GM12878 (cell line): ENCODE measurements around the gene CASTOR1. TPM values are rescaled to one million over a fixed set of nuclear protein-coding genes. Genes with fewer than 3 reads are reported as not detected.

Experiments used
- ATAC-seq: fragments of 200-7000 bp; cut with Tn5 transposase; 3 replicates; pipeline ENCODE4 v1.9.1; 2020; ENCODE audit warnings: mild to moderate bottlenecking, moderate library complexity
- BruUV-seq: library from RNA; stranded (reverse); fragments of 400-500 nt; replicated peaks from 2 replicates; lab custom pipeline; 2021; lab: Mats Ljungman, UMichigan
- CTCF ChIA-PET: fragments of 300-600 bp; sonication (Branson Sonifier 250); formaldehyde crosslinking; extraction: SDS; loops from one replicate; lab custom pipeline; 2021; ENCODE audit warnings: inconsistent platforms; lab: Yijun Ruan, JAX
- POLR2A ChIA-PET: fragments of 350-600 bp; formaldehyde crosslinking; extraction: SDS; loops from one replicate; lab custom pipeline; 2021; ENCODE audit warnings: inconsistent platforms; lab: Charles Lee
- RAD21 ChIA-PET: fragments of 300-600 bp; sonication (Branson Sonifier 250); formaldehyde crosslinking; loops from one replicate; lab custom pipeline; 2023; ENCODE audit warnings: antibody characterized with exemption; ENCODE audit not compliant: unreplicated experiment; lab: Charles Lee
- SMC1A ChIA-PET: fragments of 300-600 bp; sonication (Branson Sonifier 250); formaldehyde crosslinking; loops from one replicate; lab custom pipeline; 2023; ENCODE audit not compliant: unreplicated experiment, uncharacterized antibody; lab: Charles Lee
- DNase-seq: peaks from one replicate; pipeline ENCODE4 v3.0.0-alpha.2; 2011; ENCODE audit warnings: low read depth, low spot score
- FAIRE-seq: peaks from 3 replicates; lab custom pipeline; 2011; peaks lifted over from hg19 to GRCh38; lab: Jason Lieb, UNC
- H2AFZ ChIP-seq: 2 replicates; pipeline ENCODE4 v1.6.0; 2011; ENCODE audit warnings: low read depth, low read length, control low read depth; ENCODE audit not compliant: control insufficient read depth
- H3K27ac ChIP-seq: 2 replicates; pipeline ENCODE4 v1.5.1; 2011; ENCODE audit warnings: control low read depth; ENCODE audit not compliant: control insufficient read depth, insufficient read depth
- H3K27me3 ChIP-seq, 2 experiments: replicated peaks in 1 of 2; 2 replicates each; pipeline versions ENCODE4 v1.6.0 to v1.6.1; 2011; ENCODE audit warnings: low read length in 1 of 2; ENCODE audit not compliant: control insufficient read depth in 2 of 2, insufficient read depth in 2 of 2
- H3K36me3 ChIP-seq, 2 experiments: 2 replicates each; pipeline ENCODE4 v1.5.1; 2011; ENCODE audit warnings: low read length in 1 of 2; ENCODE audit not compliant: control insufficient read depth in 2 of 2, insufficient read depth in 2 of 2
- H3K4me1 ChIP-seq: 2 replicates; pipeline ENCODE4 v1.6.1; 2011; ENCODE audit warnings: mild to moderate bottlenecking, low read length, moderate library complexity, mixed read lengths; ENCODE audit not compliant: control insufficient read depth, insufficient read depth
- H3K4me2 ChIP-seq: 2 replicates; pipeline ENCODE4 v1.6.0; 2011; ENCODE audit warnings: control low read depth; ENCODE audit not compliant: control insufficient read depth, insufficient read depth
- H3K4me3 ChIP-seq: fragments of 200-600 bp; sonication (generic); 2 replicates; pipeline ENCODE4 v1.5.1; 2016
- H3K79me2 ChIP-seq: 2 replicates; pipeline ENCODE4 v1.6.0; 2011; ENCODE audit warnings: low read length; ENCODE audit not compliant: control insufficient read depth, insufficient read depth
- H3K9ac ChIP-seq: 2 replicates; pipeline ENCODE4 v1.8.0; 2011; ENCODE audit warnings: low read length, control low read depth, mixed read lengths; ENCODE audit not compliant: control insufficient read depth, insufficient read depth
- H3K9me3 ChIP-seq: replicated peaks from 3 replicates; pipeline ENCODE4 v1.5.1; 2011; ENCODE audit warnings: mild to moderate bottlenecking, low read length; ENCODE audit not compliant: control insufficient read depth, insufficient read depth
- H4K20me1 ChIP-seq: 2 replicates; pipeline ENCODE4 v1.6.0; 2011; ENCODE audit not compliant: control insufficient read depth, insufficient read depth
- ASH2L ChIP-seq: fragments of 300-600, 200-600 bp; sonication (generic); IDR thresholded peaks from 2 replicates; pipeline ENCODE4 v1.6.1; 2017; ENCODE audit warnings: low read depth, mild to moderate bottlenecking, borderline replicate concordance
- E2F4 ChIP-seq: IDR thresholded peaks from 2 replicates; pipeline ENCODE4 v1.6.1; 2012; ENCODE audit warnings: low read depth, low read length, improper control_type of control experiment
- EGR1 ChIP-seq, 2 experiments: IDR thresholded peaks; 1 replicate in 1 of 2; 2 replicates in 1 of 2; pipeline ENCODE4 v1.6.1; 2011 to 2012; ENCODE audit warnings: low read depth in 2 of 2, low read length in 2 of 2, borderline replicate concordance in 1 of 2, mild to moderate bottlenecking in 1 of 2, moderate library complexity in 1 of 2
- GATAD2B ChIP-seq: fragments of 450-650 bp; conservative IDR thresholded peaks from 2 replicates; pipeline ENCODE4 v1.6.1; 2017; ENCODE audit warnings: low read depth, mild to moderate bottlenecking, moderate library complexity
- HCFC1 ChIP-seq: fragments of 150-350 bp; IDR thresholded peaks from 2 replicates; pipeline ENCODE4 v1.6.1; 2014; ENCODE audit warnings: low read length
- IKZF2 ChIP-seq, 2 experiments: fragments of 450-650 bp; IDR thresholded peaks; 2 replicates each; pipeline ENCODE4 v1.6.1; 2017; ENCODE audit warnings: mild to moderate bottlenecking in 2 of 2, moderate library complexity in 2 of 2
- IRF4 ChIP-seq: IDR thresholded peaks from 2 replicates; pipeline ENCODE4 v1.6.1; 2011; ENCODE audit warnings: low read depth, low read length
- MXI1 ChIP-seq: fragments of 150-350 bp; IDR thresholded peaks from 2 replicates; pipeline ENCODE4 v1.6.1; 2011; ENCODE audit warnings: low read depth, mild to moderate bottlenecking, inconsistent platforms, low read length, improper control_type of control experiment
- NR2F1 ChIP-seq: fragments of 450-650 bp; conservative IDR thresholded peaks from 2 replicates; pipeline ENCODE4 v1.6.1; 2017; ENCODE audit warnings: mild to moderate bottlenecking
- SRF ChIP-seq, 2 experiments: IDR thresholded peaks; 2 replicates each; pipeline ENCODE4 v1.6.1; 2011; ENCODE audit warnings: low read depth in 2 of 2, low read length in 2 of 2, mild to moderate bottlenecking in 1 of 2, moderate library complexity in 1 of 2
- SUZ12 ChIP-seq: fragments of 200-600 bp; sonication (generic); IDR thresholded peaks from one replicate; pipeline ENCODE4 v1.6.1; 2018; ENCODE audit warnings: antibody characterized with exemption, mild to moderate bottlenecking; ENCODE audit not compliant: unreplicated experiment
- TCF3 ChIP-seq: IDR thresholded peaks from 2 replicates; pipeline ENCODE4 v1.6.1; 2012; ENCODE audit warnings: low read depth, mild to moderate bottlenecking, low read length, borderline replicate concordance; ENCODE audit not compliant: insufficient read depth
- ZNF24 ChIP-seq: fragments of 450-650 bp; IDR thresholded peaks from 2 replicates; pipeline ENCODE4 v1.6.1; 2017; ENCODE audit warnings: antibody characterized with exemption, mild to moderate bottlenecking
- ZNF384 ChIP-seq: IDR thresholded peaks from 2 replicates; pipeline ENCODE4 v1.6.1; 2012; ENCODE audit warnings: low read depth, mild to moderate bottlenecking, low read length, improper control_type of control experiment, borderline replicate concordance
- WGBS: methylation state at CpG from one replicate; pipeline ENCODE4 v1.1.6; 2016; ENCODE audit warnings: low lambda C conversion rate; ENCODE audit not compliant: insufficient replicate concordance, insufficient coverage; ENCODE audit errors: missing lambda C conversion rate; 5-methylcytosine and 5-hydroxymethylcytosine counted together
- in situ Hi-C: fragments of 300-500 bp; cut with MboI; formaldehyde crosslinking; loops from 9 replicates; pipeline ENCODE4 v1.14.3; 2018; ENCODE audit warnings: mixed read lengths
- intact Hi-C: fragments of 100-400 bp; cut with micrococcal nuclease; formaldehyde crosslinking; loops from one replicate; pipeline ENCODE4 v1.14.2; 2022; ENCODE audit not compliant: unreplicated experiment
- polyA plus RNA-seq, 11 experiments: library from polyadenylated mRNA; depleted of rRNA in 4 of 11; unstranded in 6 of 11; stranded (reverse) in 5 of 11; fragments of >200 nt; fragmentation: Nextera tagmentation in 4 of 11; fragmentation: Illumina TruSeq in 1 of 11; extraction: Ambion mirVana in 4 of 11; extraction: Trizol in 1 of 11; gene quantifications; 1 replicate in 1 of 11; 2 replicates in 10 of 11; pipeline versions ENCODE4 v1.2.1 to v1.2.3, GENCODE V29; 2011 to 2016; ENCODE audit warnings: inconsistent platforms in 2 of 11, missing spikeins in 2 of 11, low read depth in 1 of 11
- total RNA-seq, 4 experiments: library from RNA; depleted of rRNA in 3 of 4; stranded (reverse); fragments of >200 nt in 3 of 4; fragmentation: Illumina TruSeq in 1 of 4; extraction: Trizol in 1 of 4; gene quantifications; 2 replicates each; pipeline versions ENCODE4 v1.2.1 to v1.2.3, GENCODE V29; 2013 to 2021
- TF ChIP-seq, protein P1 (sequence below): fragments of 450-650 bp; IDR thresholded peaks from 2 replicates; pipeline ENCODE4 v1.6.1; 2017; ENCODE audit warnings: borderline replicate concordance

Gene CASTOR1
- total and polyA plus RNA-seq, 10 of the 15 experiments (the other 5 are each of a cell fraction or from before 2014, with no cell fraction given), result 0.31 to 9.1 (median 3.3) TPM

DNA sequence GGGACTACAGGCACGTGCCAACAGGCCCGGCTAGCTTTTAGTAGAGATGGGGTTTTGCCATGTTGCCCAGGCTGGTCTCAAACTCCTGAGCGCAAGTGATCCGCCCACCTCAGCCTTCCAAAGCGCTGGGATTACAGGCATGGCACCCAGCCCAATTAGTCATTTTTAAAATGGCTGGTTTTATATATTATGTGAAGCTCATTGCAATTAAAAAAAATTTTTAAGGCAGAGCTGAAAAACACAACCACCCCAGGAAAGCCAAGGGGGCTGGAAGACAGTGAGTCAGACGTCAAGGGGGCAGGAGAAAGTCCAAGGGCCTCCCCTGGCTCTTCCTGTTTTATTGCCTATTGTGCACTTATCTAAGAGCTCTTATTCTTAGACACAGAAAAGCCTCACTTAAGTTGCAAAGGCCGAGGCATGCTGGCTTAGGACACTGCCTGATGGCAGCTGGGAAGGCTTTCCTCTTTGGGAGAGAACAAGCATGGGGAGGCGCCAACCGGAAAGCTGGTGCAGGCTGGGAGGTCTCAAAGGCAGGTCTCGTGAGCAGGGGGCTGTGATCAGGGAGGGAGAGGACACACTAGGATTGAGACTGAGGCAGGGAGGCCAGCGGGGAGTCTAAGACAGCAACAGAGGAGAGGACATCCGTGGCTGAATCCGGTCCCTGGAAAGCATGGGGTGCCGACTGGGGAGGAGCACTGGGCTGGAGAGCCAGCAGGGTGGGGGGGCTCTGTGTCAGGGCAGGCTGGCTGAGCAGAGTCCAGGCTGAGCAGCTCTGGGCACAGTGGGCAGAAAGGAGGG is 11.6 kb downstream of the CASTOR1 start:
- Histone ChIP-seq H3K4me1 (no peaks in the 10 kb centered on the region), H3K27ac (no peak overlapping the region), H3K9me3 (no peaks in the 10 kb centered on the region), H3K79me2 (no peaks in the 10 kb centered on the region), H3K4me3 (no peak overlapping the region), H3K9ac (no peak overlapping the region), H2AFZ (no peak overlapping the region), H3K4me2 (no peak overlapping the region), H3K27me3 (no peaks in the 10 kb centered on the region; a peak in 1 of 4 replicates), H3K36me3 (no peaks in the 10 kb centered on the region), H4K20me1 (no peaks in the 10 kb centered on the region)
- RAD21 ChIA-PET, result interaction anchor here (0.6 kb wide), 1 partner anchor 12 kb away, joined by 3 read pairs; the partner anchor contains the start of gene CASTOR1
- FAIRE-seq (no peak), DNase-seq (no peak), ATAC-seq (no peak)
- POLR2A ChIA-PET, result interaction anchor here (0.6 to 0.9 kb wide), 3 partner anchors 10 to 229 kb away, joined by 3 to 6 read pairs (median 3); partner anchors contain the start of gene TBC1D10A
- CTCF ChIA-PET, result interaction anchor here (0.6 to 2.0 kb wide), 6 partner anchors 10 to 466 kb away, joined by 3 to 12 read pairs (median 4); no protein-coding TSS in a partner anchor
- 53% methylated on average over 14 of the region's 14 CpGs for WGBS
- in situ Hi-C loops (no loop called here), intact Hi-C loops (no loop called here)
- BruUV-seq, result no TSS peak
- SMC1A ChIA-PET, result no interaction called here
- TF ChIP-seq SUZ12 (no peak), ZNF384 (no peak), NR2F1 (no peak), E2F4 (no peak), IRF4 (no peak), IKZF2 (IDR thresholded peaks at IDR 0.05) (no peak), HCFC1 (no peak), ASH2L (no peak), ZNF24 (no peak), SRF (IDR thresholded peaks at IDR 0.05; ENCODE audit: low read depth in 2 of 2, low read length in 2 of 2) (no peak), EGR1 (IDR thresholded peaks at IDR 0.05; ENCODE audit: borderline replicate concordance in 1 of 2, low read depth in 2 of 2, low read length in 2 of 2) (no peak), MXI1 (no peak), TCF3 (no peak), GATAD2B (no peak)
- TF ChIP-seq, protein P1, sequence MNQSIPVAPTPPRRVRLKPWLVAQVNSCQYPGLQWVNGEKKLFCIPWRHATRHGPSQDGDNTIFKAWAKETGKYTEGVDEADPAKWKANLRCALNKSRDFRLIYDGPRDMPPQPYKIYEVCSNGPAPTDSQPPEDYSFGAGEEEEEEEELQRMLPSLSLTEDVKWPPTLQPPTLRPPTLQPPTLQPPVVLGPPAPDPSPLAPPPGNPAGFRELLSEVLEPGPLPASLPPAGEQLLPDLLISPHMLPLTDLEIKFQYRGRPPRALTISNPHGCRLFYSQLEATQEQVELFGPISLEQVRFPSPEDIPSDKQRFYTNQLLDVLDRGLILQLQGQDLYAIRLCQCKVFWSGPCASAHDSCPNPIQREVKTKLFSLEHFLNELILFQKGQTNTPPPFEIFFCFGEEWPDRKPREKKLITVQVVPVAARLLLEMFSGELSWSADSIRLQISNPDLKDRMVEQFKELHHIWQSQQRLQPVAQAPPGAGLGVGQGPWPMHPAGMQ, result no peak
- TF ChIP-seq, all 136 proteins: peak for 0
